Measurements from ENCODE around the gene THAP2.
A peak's percentile ranks its signal among the peaks of the same experiment; 100 is the strongest.
"Not testable (repeated sequence)": the region's sequence is repeated elsewhere in the genome, so short reads cannot be mapped to it uniquely, and the experiment has no call there.

The THAP2 gene

DNA sequence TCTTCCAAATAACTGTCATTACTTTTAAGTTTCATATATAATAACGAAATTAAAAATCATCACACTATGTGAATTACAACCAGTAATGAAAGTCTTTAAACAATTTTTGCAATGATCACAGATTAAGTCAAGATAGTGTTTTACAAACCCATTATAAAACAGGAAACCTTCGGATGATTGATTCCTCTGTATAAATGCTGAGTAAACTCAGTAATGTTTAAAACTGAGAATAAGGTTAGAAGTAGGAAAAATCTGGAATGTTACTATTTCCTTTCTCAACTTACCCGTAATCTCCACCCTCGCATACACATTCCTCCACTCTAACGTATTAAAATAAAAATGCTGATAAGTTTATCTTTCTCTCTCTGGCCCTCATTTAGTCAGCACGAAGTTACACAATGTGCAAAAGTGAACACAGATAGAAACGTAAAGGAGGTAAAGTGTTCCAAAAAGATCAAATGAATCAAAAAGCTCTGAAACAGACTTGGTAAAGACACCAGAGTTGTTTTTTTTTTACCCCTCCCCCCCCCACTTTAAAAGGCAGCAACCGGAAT lies 2.0 kb upstream of the THAP2 start:
- no peak for DNase-seq (ENCODE audit: low spot score)

DNA sequence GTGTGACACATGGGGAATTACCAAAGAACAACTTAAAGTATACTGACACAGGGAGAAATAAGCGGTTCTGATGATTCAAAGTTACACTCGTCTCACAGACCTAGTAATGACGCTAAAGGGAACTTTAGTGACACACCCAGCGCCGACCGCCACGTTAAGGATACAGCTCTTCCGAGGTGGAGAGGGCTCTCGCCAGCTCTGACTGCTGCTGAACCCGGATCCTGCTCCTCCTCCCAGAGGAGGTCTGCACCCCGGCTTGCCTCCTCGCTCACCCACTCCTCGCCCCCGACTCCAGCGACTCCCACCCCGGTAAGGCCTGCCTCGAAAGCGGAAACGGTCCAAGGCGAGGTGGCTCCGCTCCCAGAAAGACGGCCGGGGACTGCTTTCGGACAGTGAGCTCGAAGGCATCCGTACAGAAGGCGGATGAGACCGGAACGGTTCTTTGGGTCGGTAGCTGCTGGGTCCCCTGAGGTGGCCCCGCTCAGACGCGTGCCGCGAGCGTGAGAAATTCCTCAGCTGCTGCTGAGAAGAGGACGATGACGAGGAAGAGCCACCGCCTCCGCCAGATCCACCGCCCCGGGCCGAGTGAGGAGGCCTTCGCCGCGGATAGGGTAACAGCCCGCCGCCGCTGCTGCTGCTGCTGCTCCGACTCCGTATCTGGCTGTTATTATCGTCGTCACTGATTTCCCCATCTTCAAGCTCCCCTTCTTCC lies 1.1 kb upstream of the THAP2 start:
- DNase-seq (ENCODE audit: low spot score): peak; percentile 18

DNA sequence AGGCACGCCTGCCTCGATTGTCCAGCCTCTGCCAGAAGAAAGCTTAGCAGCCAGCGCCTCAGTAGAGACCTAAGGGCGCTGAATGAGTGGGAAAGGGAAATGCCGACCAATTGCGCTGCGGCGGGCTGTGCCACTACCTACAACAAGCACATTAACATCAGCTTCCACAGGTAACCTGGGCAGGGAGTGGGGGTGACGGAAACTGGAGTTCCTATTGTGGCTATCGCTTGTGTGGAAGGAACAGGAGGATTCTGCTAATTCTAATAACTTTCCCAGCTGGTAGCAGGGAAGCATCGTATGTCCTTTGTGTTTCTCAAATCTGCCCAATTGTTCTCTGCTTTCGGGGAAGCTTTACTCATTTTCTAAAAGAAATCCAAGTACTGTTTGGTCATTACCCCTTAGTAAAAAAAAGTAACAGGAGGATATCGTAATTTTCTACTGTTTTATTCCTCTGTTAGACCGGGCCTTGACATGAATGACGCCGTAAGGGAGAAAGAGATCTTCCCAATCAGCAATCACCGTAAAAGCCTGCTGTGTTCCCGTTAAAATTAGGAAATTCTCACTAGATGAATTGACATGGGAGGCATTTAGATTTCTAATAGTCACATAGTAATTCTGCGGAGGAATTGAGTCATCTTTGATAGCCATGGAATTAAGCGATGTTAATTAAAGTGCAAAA lies 449 bp downstream of the THAP2 start:
- DNase-seq (ENCODE audit: low spot score): no peak

DNA sequence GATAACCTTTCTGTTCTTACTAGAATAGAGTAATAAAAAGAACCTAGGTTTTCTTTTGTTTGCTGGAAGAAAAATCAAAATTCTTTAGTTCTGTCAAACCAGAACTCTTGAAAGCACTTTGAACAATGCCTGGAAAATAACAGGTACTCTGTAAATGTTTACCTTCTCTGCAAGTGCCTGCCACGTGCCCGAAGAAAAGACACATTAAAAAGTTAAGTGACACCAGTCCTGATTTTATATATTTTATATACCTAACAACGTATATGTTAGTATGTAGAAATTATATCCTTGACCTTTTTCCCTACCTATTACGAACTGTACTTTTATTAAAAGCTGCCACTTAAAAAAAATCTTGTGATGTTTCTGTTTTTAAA lies 976 bp downstream of the THAP2 start:
- DNase-seq (ENCODE audit: low spot score): no peak

DNA sequence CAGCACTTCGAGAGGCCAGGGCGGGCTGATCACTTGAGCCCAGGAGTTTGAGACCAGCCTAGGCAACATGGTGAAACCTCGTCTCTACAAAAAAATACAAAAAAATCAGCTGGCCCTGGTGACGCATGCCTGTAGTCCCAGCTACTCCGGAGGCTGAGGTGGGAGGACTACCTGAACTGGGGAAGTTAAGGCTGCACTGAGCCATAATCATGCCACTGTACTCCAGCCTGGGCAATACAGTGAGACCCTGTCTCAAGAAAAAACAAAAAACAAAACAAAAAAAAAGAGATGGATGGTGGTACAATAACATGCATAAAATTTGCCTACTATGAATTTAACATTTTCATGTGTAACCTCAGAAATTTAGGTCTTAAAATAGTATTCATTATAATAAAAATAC lies 2.2 kb downstream of the THAP2 start:
- no peak for DNase-seq (ENCODE audit: low spot score)

DNA sequence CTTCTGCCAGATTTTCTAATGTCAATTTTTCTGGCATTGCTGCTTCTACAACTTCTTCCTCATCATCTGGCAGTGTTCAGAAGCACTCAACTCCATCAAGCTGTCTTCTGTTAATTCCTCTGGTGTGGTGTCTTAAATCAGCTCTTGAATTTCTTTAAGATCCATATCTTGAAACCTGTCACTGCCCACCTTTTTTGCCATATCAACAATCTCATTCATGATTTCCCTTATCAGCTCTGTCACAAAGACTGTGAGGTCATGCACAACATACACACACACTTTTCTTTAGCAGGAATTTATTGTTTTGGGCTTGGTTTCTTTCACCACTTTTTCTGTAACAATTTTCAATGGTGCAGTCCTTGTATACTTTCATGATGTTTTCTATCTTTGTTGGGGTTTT lies 7.2 kb downstream of the THAP2 start:
- DNase-seq (ENCODE audit: low spot score): peak; percentile 13

DNA sequence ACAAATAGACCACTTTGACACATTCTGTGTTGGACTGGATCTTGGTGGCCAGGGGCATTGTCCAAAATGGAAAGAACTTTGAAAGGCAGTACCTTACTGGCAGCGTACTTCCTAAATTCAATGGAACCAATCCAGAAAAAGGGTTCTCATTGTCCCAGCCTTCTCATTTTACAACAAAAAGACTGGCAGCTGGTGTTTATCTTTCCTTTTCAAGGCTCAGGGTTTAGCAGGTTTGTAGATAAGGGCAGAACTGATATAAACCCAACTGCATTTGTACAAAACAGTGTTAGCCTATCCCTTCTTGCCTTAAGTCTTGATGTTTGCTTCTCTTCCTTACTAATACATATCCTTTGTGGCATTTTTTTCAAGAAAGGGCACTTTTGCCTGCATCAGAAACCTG lies 7.7 kb downstream of the THAP2 start:
- no peak for DNase-seq (ENCODE audit: low spot score)

DNA sequence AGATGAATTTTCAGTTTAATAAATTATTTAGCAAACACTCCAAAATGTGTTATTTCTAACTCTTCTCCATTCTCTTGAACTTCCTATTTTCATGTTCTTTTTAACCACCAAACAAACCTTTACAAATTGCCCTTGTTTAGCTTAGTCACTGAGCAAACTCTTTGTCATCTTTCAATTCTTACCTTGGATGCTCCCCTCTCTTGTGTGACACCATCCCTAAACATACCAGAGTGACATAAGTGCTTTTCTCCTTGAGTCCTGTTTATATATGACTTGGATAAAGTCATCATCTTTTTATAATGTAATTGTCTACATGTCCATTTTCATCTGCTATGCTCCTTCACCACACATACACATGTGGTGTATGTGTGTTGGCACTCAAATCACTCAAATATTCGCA lies 18.4 kb downstream of the THAP2 start:
- DNase-seq (ENCODE audit: low spot score): no peak

DNA sequence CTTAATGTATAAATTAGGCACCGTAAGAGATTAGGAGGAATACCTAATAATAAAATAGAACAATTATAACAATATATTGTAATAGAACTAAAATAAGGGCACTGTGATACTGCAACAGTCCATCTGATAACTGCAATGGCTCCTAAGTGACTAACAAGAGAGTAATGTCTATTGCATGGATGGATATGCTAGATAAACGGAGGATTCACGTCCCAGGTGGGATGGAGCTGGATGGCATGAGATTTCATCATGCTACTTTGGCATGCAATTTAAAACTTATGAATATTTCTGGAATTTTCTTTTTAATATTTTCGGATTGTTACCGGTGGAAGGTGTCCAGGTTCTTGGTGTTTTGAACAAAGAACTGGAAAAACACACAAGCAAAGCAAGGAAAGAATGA lies 19.5 kb downstream of the THAP2 start:
- no peak for DNase-seq (ENCODE audit: low spot score)

DNA sequence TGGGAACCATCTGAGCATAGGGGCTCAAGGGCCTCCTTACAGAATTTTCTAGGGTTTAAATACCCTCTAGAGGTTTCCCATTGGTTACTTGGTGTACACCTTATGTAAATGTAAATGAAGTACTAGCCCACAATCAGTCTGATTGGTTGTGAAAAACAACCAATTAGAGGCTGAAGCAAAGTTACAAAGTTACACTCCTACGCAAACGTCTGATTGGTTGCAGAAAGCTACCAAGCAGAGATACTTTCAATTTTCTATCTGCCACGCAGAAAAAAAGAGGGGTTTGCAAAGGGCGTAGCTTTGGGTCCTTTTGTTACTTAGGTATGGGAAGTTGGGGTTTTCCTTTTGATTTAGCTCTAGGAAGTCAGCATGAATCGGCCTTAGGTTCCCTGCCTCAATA lies 20.0 kb downstream of the THAP2 start:
- no peak for DNase-seq (ENCODE audit: low spot score)

DNA sequence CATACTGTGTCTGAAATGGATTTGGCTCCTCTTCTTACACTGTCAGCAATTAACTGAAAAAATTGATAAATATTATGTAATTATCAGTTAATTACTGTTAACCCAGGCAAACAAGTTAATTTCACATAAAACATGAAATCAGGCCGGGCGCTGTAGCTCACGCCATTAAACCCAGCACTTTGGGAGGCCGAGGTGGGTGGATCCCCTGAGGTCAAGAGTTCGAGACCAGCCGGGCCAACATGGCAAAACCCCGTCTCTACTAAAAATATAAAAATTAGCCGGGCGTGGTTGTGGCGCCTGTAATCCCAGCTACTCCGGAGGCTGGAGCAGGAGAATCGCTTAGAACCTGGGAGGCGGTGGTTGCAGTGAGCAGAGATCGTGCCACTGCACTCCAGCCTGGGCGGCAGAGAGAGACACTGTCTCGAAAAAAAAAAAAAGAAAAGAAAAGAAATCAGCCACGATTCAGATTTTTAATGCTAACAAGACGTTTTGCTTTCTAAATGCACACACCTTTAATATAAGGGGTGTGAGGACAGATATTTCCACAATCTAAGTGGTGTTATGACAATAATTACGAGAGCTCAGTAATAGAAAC lies 21.3 kb downstream of the THAP2 start:
- no peak for DNase-seq (ENCODE audit: low spot score)

DNA sequence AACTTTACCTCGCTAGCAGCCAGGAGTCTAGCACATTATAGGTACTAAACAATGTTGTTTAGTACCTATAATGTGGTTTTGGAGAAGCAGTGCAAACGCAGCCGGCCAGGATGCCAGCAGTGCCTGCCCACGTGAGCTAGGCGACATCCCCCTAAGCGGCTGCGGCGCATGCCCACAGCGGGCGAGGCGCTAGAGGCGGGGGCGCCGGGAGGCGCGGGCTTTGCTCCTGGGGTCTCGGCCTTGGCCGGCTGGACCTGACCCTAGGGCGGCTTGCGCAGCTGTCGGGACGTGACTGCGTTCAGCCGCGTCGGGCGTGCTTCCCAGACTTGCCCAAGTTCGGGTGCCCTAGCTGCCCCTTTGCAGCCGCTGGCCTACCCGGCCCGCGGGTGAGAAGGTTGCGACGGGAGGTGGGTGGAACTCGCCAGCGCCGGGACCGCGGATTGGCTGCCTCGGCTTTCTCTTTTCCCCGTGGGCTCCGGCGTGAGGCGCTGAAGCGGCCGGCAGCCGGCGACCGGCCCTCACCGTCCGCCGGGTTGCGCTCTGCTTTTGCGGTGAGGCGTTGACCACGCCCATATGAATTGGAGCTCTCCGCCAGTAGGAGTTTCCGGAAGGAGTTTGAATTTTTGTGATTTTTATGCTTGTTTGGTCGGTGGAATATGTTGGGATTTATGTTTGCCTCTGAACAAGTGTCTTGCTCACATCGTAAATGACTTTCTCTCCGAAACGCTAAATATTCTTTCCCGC lies 22.0 kb downstream of the THAP2 start, which contains the start of gene TMEM19:
Gene TMEM19, plus strand, starts transcription at position 169 of the 744 bp plus-strand sequence. CDS start 599 bp downstream, outside the sequence.
- DNase-seq (ENCODE audit: low spot score): peak; percentile 89

DNA sequence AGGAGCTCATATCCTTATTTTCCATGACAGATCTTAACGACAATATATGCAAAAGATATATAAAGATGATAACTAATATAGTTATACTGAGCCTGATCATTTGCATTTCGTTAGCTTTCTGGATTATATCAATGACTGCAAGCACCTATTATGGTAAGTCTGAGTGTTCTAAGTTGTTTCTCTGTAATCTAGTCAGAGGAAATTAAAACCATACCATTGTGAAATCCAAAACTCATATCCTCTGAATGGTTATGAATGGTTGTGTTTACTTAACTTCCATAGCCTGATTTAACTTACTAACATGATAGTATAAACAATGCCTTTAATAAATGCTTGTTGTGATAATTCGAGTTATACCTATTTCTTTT lies 22.5 kb downstream of the THAP2 start:
- DNase-seq (ENCODE audit: low spot score): no peak

DNA sequence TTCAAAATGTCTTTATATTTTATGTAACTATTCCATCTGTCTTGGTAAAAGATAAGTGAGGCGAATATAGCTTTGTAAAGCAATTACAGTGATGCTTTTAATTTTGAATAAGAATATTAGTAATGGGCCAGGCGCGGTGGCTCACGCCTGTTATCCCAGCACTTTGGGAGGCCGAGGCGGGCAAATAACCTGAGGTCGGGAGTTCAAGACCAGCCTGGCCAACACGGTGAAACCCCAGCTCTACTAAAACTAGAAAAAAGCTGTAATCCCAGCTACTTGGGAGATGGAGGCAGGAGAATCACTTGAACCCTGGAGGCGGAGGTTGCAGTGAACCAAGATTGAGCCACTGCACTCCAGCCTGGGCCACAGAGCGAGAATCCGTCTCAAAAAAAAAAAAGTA lies 23.1 kb downstream of the THAP2 start:
- not testable (repeated sequence) for DNase-seq (ENCODE audit: low spot score)

DNA sequence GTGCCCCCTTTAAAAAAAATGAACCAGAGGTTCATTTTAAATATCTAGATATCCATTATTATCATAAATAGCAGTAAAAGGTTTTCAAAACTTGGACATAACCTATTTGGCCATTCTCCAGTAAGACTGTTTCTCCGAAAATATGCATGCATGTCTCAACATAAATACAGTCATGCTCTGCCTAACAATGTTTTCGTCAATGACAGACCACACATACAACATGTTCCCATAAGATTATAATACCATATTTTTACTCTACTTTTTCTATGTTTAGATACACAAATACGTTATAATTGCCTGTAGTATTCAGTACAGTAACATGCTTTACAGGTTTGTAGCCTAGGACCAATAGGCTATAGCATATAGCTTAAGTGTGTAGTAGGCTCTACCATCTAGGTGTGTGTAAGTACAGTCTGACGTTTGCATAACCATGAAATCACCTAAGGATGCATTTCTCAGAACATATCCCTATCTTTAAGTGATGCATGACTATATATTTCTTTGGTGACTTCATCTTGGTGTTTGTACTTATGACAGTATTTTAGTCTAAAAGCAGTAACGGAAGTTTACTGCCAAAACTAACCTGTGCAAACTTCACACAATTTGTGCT lies 25.0 kb downstream of the THAP2 start:
- no peak for DNase-seq (ENCODE audit: low spot score)

DNA sequence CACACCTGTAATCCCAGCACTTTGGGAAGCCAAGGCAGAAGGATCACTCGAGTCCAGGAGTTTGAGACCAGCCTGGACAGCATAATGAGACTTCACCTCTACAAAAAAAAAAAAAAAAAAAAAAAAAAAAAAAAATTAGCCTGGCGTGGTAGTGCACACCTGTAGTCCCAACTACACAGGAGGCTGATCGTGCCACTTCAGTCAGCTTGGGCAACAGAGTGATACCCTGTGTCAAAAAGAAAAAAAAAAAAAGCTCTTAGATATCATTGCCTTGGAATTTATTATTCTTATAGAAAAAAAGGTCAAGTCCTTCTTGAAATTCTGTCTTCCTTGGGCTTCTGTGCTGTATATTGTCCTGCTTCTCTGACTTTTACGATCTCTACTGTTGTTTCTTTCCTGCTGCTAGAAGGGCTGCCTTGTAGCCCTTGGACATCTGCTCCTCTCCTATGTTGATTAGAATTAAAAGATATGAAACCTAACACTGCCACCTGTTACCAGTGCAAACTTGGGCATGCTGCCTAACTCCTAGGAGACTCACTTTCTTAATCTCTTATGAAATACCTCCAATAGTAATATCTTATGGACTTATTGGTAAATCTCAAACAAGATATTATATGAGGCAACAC lies 27.5 kb downstream of the THAP2 start:
- no peak for DNase-seq (ENCODE audit: low spot score)

DNA sequence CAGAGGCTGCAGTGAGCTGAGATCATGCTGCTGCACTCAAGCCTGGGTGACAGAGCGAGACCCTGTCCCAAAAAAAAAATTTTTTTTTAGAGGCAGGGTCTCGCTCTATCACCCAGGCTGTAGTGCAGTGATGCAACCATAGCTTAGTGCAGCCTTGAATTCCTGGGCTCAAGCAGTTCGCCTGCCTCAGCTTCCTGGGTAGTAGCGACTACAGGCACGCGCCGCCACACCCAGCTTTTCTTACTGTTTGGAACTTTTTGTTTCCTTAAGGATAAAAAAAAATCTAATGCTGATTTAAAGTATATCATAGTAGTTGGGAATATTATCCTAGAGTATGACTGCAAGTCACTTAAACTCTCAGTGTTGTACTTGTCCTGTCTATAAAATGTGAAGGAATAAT lies 29.0 kb downstream of the THAP2 start:
- DNase-seq (ENCODE audit: low spot score): no peak

DNA sequence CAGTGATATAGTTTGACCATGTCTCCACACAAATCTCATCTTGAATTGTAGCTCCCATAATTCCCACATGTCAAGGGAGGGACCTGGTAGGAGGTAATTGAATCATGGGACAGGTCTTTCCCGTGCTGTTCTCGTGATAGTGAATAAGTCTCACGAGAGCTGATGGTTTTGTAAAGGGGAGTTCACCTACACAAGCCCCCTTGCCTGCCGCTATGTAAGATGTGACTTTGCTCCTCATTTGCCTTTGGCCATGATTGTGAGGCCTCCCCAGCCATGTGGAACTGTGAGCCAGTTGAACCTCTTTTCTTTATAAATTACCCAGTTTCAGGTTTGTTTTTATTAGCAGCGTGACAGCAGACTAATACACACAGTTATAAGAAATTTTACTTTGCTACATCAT lies 29.6 kb downstream of the THAP2 start:
- DNase-seq (ENCODE audit: low spot score): not testable (repeated sequence)

DNA sequence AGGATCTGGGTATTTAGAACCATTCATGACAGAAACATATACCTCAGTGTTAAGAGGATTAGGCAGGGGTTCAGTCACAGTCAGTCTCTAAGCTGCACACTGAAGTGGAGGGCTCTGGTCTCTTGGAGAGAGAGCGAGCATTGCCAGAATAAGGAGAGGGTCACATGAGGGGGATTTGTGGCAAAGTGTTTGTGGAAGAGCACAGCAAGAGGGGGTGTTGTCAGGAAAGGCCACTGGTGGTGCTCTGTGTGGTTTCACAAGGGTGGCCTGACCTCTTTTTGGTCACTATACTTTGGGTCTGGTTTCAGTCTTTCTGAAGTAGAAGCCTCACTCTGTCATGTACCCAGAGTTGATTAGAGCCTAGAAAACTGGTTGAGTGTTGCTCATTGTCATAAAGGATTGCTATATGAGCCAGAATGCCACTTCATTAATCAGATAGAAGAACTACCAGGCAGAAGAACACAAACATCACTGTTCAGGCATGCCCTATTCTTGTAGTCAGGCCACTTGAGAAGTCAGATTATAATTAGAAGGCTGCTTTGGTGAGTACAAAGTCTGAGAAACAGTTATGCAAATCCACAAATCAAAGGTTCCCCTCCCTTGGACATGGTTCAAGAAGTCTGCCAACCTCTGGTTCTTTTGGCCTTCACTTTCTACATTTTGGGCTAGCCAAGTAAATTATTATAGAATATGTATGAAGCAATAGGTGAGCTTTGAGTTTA lies 30.2 kb downstream of the THAP2 start:
- DNase-seq (ENCODE audit: low spot score): no peak

DNA sequence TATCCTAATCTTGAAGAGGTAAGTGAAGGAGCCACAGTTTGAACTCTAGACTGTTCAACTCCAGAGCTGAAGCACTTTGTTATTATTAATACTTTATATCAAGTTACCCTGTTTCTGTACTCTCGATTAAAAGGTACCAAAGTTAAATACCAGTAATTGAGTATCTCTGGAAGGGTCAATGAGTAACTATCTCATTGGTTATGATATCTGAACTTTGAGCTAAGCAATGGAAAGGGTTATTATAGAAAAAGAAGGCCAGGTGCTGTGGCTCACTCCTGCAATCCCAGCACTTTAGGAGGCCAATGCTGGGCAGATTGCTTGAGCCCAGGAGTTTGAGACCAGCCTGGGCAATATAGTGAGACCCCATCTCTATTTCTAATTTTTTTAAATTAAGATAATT lies 31.7 kb downstream of the THAP2 start:
- no peak for DNase-seq (ENCODE audit: low spot score)
